CD4-positive, alpha-beta T cell treated with Interleukin-17A for 4 hours (primary cell): ENCODE data around the gene DNAJB8.

ENCODE experiments used
- DNase-seq: peaks from one replicate; pipeline ENCODE4 v3.0.0-alpha.2; 2020; ENCODE audit warnings: mixed read lengths

The DNAJB8 gene

GRCh38 chr3:128463771-128464170 is 2.9 kb downstream of the DNAJB8 start:
- no peak for DNase-seq

GRCh38 chr3:128463354-128463753 is 3.3 kb downstream of the DNAJB8 start:
- DNase-seq = no peak

- no peak for DNase-seq
Measured at GRCh38 chr3:128462931-128463330, 3.8 kb downstream of the DNAJB8 start.

GRCh38 chr3:128462341-128462910 is 4.3 kb downstream of the DNAJB8 start:
- no peak for DNase-seq

GRCh38 chr3:128461731-128462130 is 5.0 kb downstream of the DNAJB8 start:
- no peak for DNase-seq

- no peak for DNase-seq
Measured at GRCh38 chr3:128459461-128459820, 7.2 kb downstream of the DNAJB8 start.

- DNase-seq = no peak
Measured at GRCh38 chr3:128458746-128459460, 7.8 kb downstream of the DNAJB8 start.

- DNase-seq = no peak
Measured at GRCh38 chr3:128457937-128458336, 8.8 kb downstream of the DNAJB8 start.

GRCh38 chr3:128456776-128457715 is 9.6 kb downstream of the DNAJB8 start:
- no peak for DNase-seq

GRCh38 chr3:128455786-128456748 is 10.6 kb downstream of the DNAJB8 start:
- DNase-seq = no peak

- no peak for DNase-seq
Measured at GRCh38 chr3:128455116-128455515, 11.6 kb downstream of the DNAJB8 start.

GRCh38 chr3:128454310-128454618 is 12.4 kb downstream of the DNAJB8 start:
- DNase-seq = no peak

GRCh38 chr3:128453501-128454309 is 13.0 kb downstream of the DNAJB8 start:
- no peak for DNase-seq

- DNase-seq = no peak
Measured at GRCh38 chr3:128452678-128453275, 13.9 kb downstream of the DNAJB8 start.

- DNase-seq = no peak
Measured at GRCh38 chr3:128452120-128452519, 14.6 kb downstream of the DNAJB8 start.

GRCh38 chr3:128449111-128449638 is 17.5 kb downstream of the DNAJB8 start:
- DNase-seq = no peak

GRCh38 chr3:128448491-128448890 is 18.2 kb downstream of the DNAJB8 start:
- peak; percentile 41 for DNase-seq

GRCh38 chr3:128447561-128448013 is 19.1 kb downstream of the DNAJB8 start:
- peak; percentile 22 for DNase-seq

GRCh38 chr3:128446821-128447220 is 19.9 kb downstream of the DNAJB8 start:
- DNase-seq = no peak

- DNase-seq = no peak
Measured at GRCh38 chr3:128445357-128445756, 21.3 kb downstream of the DNAJB8 start.

- no peak for DNase-seq
Measured at GRCh38 chr3:128443771-128444170, 22.9 kb downstream of the DNAJB8 start.
